K562 (cell line): ENCODE results near the gene ENOSF1. TPM values are rescaled to one million over a fixed set of nuclear protein-coding genes. Genes with fewer than 3 reads are reported as not detected.

Experiments used
- CBX1 ChIP-seq: sonication (generic); IDR thresholded peaks from 2 replicates; pipeline ENCODE4 v1.6.1; 2016; ENCODE audit warnings: antibody characterized with exemption, low read depth, mild to moderate bottlenecking
- CREB3 ChIP-seq: fragments of 450-650 bp; conservative IDR thresholded peaks from 2 replicates; pipeline ENCODE4 v1.6.1; 2016; ENCODE audit warnings: missing genetic modification characterization, low read depth, mild to moderate bottlenecking, missing compliant biosample characterization, moderate library complexity
- DPF2 ChIP-seq: fragments of 450-650 bp; IDR thresholded peaks from 2 replicates; pipeline ENCODE4 v1.6.1; 2016
- HDAC1 ChIP-seq, 2 experiments: fragments of 450-650 bp; IDR thresholded peaks; 2 replicates each; pipeline ENCODE4 v1.6.1; 2016 to 2017; ENCODE audit warnings: inconsistent platforms in 1 of 2, mild to moderate bottlenecking in 1 of 2, moderate library complexity in 1 of 2
- HMGN3 ChIP-seq: IDR thresholded peaks from 2 replicates; pipeline ENCODE4 v1.6.1; 2011; ENCODE audit warnings: borderline replicate concordance, low read depth, mild to moderate bottlenecking, mixed read lengths, low read length; ENCODE audit not compliant: insufficient read length; ENCODE audit errors: extremely low read depth
- HNRNPLL ChIP-seq: fragments of 200-400 bp; formaldehyde crosslinking; IDR thresholded peaks from 2 replicates; pipeline ENCODE4 v1.6.1; 2017; ENCODE audit warnings: low read length, low read depth, mild to moderate bottlenecking; ENCODE audit not compliant: poor library complexity, severe bottlenecking
- KAT7 ChIP-seq: sonication (generic); formaldehyde crosslinking; IDR thresholded peaks from 2 replicates; pipeline ENCODE4 v1.8.0; 2022; ENCODE audit warnings: missing genetic modification reagents, mild to moderate bottlenecking, borderline replicate concordance
- MAX ChIP-seq: sonication (generic); formaldehyde crosslinking; IDR thresholded peaks from 2 replicates; pipeline ENCODE4 v1.9.0; 2022; ENCODE audit warnings: mild to moderate bottlenecking, missing genetic modification reagents
- MYC ChIP-seq, 2 experiments: fragments of 250-450 bp in 1 of 2; sonication (Bioruptor Pico) in 1 of 2; IDR thresholded peaks; 2 replicates each; pipeline versions ENCODE4 v1.5.1 to v1.6.1; 2012 to 2021; ENCODE audit warnings: low read depth in 2 of 2, borderline replicate concordance in 1 of 2, improper control_type of control experiment in 1 of 2, low read length in 1 of 2, mild to moderate bottlenecking in 1 of 2, moderate library complexity in 1 of 2
- POLR3A ChIP-seq: IDR thresholded peaks from 2 replicates; pipeline ENCODE4 v1.6.1; 2011; ENCODE audit warnings: borderline replicate concordance, mild to moderate bottlenecking, moderate library complexity; ENCODE audit not compliant: insufficient read length, insufficient read depth; ENCODE audit errors: extremely low read depth
- RBM14 ChIP-seq: fragments of 200-400 bp; formaldehyde crosslinking; IDR thresholded peaks from 2 replicates; pipeline ENCODE4 v1.6.1; 2018; ENCODE audit warnings: low read depth, mild to moderate bottlenecking, low read length, moderate library complexity, borderline replicate concordance; ENCODE audit not compliant: insufficient read depth
- SRF ChIP-seq, 2 experiments: fragments of 250-450, 450-650 bp in 1 of 2; sonication (Bioruptor Pico) in 1 of 2; sonication (generic) in 1 of 2; formaldehyde crosslinking; IDR thresholded peaks; 2 replicates each; pipeline versions ENCODE4 v1.5.0 to v1.5.1; 2020 to 2022; ENCODE audit warnings: mild to moderate bottlenecking in 1 of 2, missing genetic modification reagents in 1 of 2
- ZBTB9 ChIP-seq: fragments of 450-650 bp; formaldehyde crosslinking; IDR thresholded peaks from 2 replicates; pipeline ENCODE4 v1.4.0; 2020; ENCODE audit warnings: mild to moderate bottlenecking, moderate library complexity
- ZNF277 ChIP-seq: fragments of 250-450 bp; sonication (Bioruptor Pico); IDR thresholded peaks from 2 replicates; pipeline ENCODE4 v1.8.0; 2022; ENCODE audit warnings: inconsistent platforms, mild to moderate bottlenecking, moderate library complexity, borderline replicate concordance
- ZNF511 ChIP-seq: sonication (generic); formaldehyde crosslinking; IDR thresholded peaks from 2 replicates; pipeline ENCODE4 v1.8.0; 2022; ENCODE audit warnings: mild to moderate bottlenecking, missing genetic modification reagents
- ZNF655 ChIP-seq: fragments of 250-450 bp; sonication (Bioruptor Pico); IDR thresholded peaks from 2 replicates; pipeline ENCODE4 v1.5.0; 2021
- polyA plus RNA-seq, 8 experiments: library from polyadenylated mRNA; depleted of rRNA in 4 of 8; stranded (reverse) in 5 of 8; unstranded in 3 of 8; fragments of >200 nt; fragmentation: Nextera tagmentation in 2 of 8; fragmentation: Illumina TruSeq in 1 of 8; extraction: Ambion mirVana in 2 of 8; extraction: Trizol in 1 of 8; gene quantifications; 2 replicates each; pipeline versions ENCODE4 v1.2.1 to v1.2.3, GENCODE V29; 2011 to 2014; ENCODE audit warnings: inconsistent platforms in 1 of 8, missing spikeins in 1 of 8
- total RNA-seq, 7 experiments: library from RNA; depleted of rRNA in 6 of 7; stranded (reverse); fragments of >200 nt in 6 of 7; fragmentation: Illumina TruSeq in 2 of 7; extraction: Trizol in 2 of 7; gene quantifications; 2 replicates each; pipeline versions ENCODE4 v1.2.1 to v1.2.3, GENCODE V29; 2011 to 2021; ENCODE audit warnings: low replicate concordance in 1 of 7

The ENOSF1 gene
- total and polyA plus RNA-seq, 9 of the 15 experiments (the other 6 are each of a cell fraction or from before 2014, with no cell fraction given): 15.5 to 66.4 (median 46.5) TPM

GRCh38 chr18:658001-658946 is 54.2 kb downstream of the ENOSF1 start (continued):
- TF ChIP-seq CREB3 (tag) (0 out of 2 replicates have a peak, but pooled peaks have one; percentile 17), KAT7 (CRISPR knock-in tag) (peak; percentile 99), DPF2 (peak; percentile 28), MAX (CRISPR knock-in tag) (peak; percentile 29; the same call in 1 of the 2 replicates), POLR3A (no peak), ZNF511 (CRISPR knock-in tag) (no peak; the same call in 1 of the 2 replicates), RBM14 (0 out of 2 replicates have a peak, but pooled peaks have one; percentile 74), ZNF277 (CRISPR knock-in tag) (no peak), SRF (CRISPR knock-in tag; IDR thresholded peaks at IDR 0.05) (no peak), HDAC1 (IDR thresholded peaks at IDR 0.05) (peak in 1 of 2 experiments; percentile 83; a peak in 2 of 4 replicates), HNRNPLL (peak; percentile 81), ZBTB9 (no peak; the same call in 1 of the 2 replicates), HMGN3 (peak; percentile 31), ZNF655 (CRISPR knock-in tag) (no peak), MYC (IDR thresholded peaks at IDR 0.05; ENCODE audit: low read depth, low read length) (peak; percentile 56), MYC (CRISPR knock-in tag; IDR thresholded peaks at IDR 0.05; ENCODE audit: borderline replicate concordance, low read depth) (peak; percentile 63; the same call in 1 of the 2 replicates), CBX1 (peak; percentile 60; the same call in 1 of the 2 replicates)
